Stimulated activated effector memory CD8-positive, alpha-beta T cell treated with anti-CD3 and anti-CD28 coated beads, Interleukin-12 subunit alpha, Interleukin-12 subunit beta, amount 100 ng/mL, for 72 hours (primary cell): Measurements from ENCODE around the gene VPS13A.
"Not testable (repeated sequence)": the region's sequence is repeated elsewhere in the genome, so short reads cannot be mapped to it uniquely, and the experiment has no call there.

ENCODE experiments used
- ATAC-seq: fragments of 150-1000 bp; cut with Tn5 transposase; 2 replicates; pipeline ENCODE4 v1.10.0; 2021
- DNase-seq, 2 donors: peaks; one replicate each; pipeline ENCODE4 v3.0.0; 2021 to 2022; ENCODE audit warnings: low spot score in 2 of 2
- H3K27ac Mint-ChIP-seq: one replicate; pipeline ENCODE4 v1.8.0; 2022; ENCODE audit warnings: mild to moderate bottlenecking, mixed read lengths
- H3K36me3 Mint-ChIP-seq: one replicate; pipeline ENCODE4 v1.8.0; 2022; ENCODE audit warnings: mild to moderate bottlenecking, mixed read lengths
- H3K4me1 Mint-ChIP-seq: one replicate; pipeline ENCODE4 v1.8.0; 2022; ENCODE audit warnings: mixed read lengths
- H3K4me3 Mint-ChIP-seq: one replicate; pipeline ENCODE4 v1.8.0; 2022; ENCODE audit warnings: mild to moderate bottlenecking, mixed read lengths
- H3K9me3 Mint-ChIP-seq: one replicate; pipeline ENCODE4 v1.8.0; 2022; ENCODE audit warnings: mixed read lengths

VPS13A gene

DNA sequence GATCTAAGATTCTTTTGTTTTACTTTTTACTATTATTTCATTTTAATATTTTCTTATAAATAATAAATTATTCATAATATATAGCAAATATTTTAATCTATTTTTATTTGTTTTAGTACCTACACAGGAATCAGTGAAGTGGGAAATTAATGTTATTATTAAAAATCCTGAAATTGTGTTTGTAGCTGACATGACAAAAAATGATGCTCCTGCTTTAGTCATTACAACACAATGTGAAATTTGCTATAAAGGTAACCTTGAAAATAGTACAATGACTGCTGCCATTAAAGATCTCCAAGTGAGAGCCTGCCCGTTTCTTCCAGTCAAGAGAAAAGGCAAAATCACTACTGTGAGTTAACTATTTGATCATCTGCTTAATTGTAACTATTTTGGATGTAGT, 138.7 kb downstream of the VPS13A start:
- peaks cover 75% of the 10 kb centered on the region for H3K36me3 Mint-ChIP-seq
- H3K27ac Mint-ChIP-seq, result no peak overlapping the region
- H3K4me1 Mint-ChIP-seq, result no peaks in the 10 kb centered on the region
- ATAC-seq (no peak), DNase-seq (no peak)
- no peak overlapping the region for H3K4me3 Mint-ChIP-seq
- no peaks in the 10 kb centered on the region for H3K9me3 Mint-ChIP-seq

- Mint-ChIP-seq H3K9me3 (no peaks in the 10 kb centered on the region), H3K27ac (no peak overlapping the region), H3K4me1 (no peaks in the 10 kb centered on the region), H3K36me3 (peaks cover 42% of the 10 kb centered on the region), H3K4me3 (no peak overlapping the region)
- ATAC-seq (no peak), DNase-seq (no peak)
These were observed 147.7 kb downstream of the VPS13A start for GRCh38 chr9:77325058-77325457.

DNA sequence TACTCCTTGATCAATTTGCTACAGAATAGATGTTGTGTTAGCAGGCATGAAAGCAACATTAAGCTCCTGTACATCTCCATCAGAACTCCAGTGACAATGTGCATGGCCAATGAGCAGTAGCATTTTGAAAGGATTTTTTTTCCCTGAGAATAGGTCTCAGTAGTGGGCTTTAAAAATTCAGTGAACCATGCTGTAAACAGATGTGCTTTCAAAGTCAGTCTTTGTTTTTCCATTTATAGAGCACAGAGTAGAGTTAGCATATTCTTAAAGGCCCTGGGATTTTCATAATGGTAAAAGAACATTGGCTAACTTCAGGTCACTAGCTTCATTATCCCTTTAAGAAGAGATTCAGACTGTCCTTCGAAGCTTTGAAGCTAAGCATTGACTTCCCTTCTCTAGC, 150.8 kb downstream of the VPS13A start:
- H3K27ac Mint-ChIP-seq, result no peak overlapping the region
- ATAC-seq, result no peak
- no peaks in the 10 kb centered on the region for H3K9me3 Mint-ChIP-seq
- H3K36me3 Mint-ChIP-seq, result peaks cover 28% of the 10 kb centered on the region
- H3K4me3 Mint-ChIP-seq, result no peak overlapping the region
- no peaks in the 10 kb centered on the region for H3K4me1 Mint-ChIP-seq
- no peak for DNase-seq

DNA sequence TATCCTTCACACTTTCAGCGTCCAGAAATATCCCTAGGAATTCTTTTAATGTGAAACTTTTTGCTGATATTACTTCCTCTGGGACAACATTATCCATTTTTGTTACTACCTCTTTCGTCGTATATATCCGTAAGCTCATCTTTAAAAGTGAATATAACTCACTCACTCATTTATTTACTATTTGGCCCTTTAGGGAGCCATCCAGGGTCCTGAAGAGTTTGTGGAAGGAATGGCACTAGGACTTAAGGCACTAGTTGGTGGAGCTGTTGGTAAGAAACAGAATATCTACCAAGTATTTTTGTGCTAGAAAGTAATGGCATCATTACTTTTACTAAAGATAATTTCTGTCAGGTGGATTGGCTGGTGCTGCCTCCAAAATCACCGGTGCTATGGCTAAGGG, 192.7 kb downstream of the VPS13A start:
- Mint-ChIP-seq H3K4me3 (no peak overlapping the region), H3K36me3 (peaks cover 51% of the 10 kb centered on the region), H3K27ac (no peak overlapping the region), H3K4me1 (no peaks in the 10 kb centered on the region), H3K9me3 (no peaks in the 10 kb centered on the region)
- DNase-seq (no peak), ATAC-seq (no peak)

DNA sequence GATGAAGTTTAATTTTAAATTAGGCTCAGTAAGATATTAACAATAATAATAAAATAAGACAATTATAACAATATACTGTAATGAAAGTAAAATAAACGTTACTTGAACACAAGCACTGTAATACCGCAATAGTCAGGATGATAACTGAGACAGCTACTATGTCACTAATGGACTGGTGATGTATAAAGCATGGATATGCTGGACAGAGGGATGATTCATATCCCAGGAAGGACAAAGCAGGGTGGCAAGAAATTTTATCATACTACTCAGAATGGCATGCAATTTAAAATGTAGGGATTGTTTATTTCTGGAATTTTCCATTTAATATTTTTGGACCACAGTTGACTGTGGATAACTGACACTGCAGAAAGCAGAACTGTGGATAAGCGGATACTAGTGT, 196.9 kb downstream of the VPS13A start:
- Mint-ChIP-seq H3K4me1 (no peaks in the 10 kb centered on the region), H3K9me3 (no peaks in the 10 kb centered on the region), H3K36me3 (peaks cover 35% of the 10 kb centered on the region), H3K4me3 (no peak overlapping the region), H3K27ac (no peak overlapping the region)
- DNase-seq (no peak), ATAC-seq (no peak)

- Mint-ChIP-seq H3K27ac (no peak overlapping the region), H3K4me1 (no peaks in the 10 kb centered on the region), H3K9me3 (no peaks in the 10 kb centered on the region), H3K4me3 (no peak overlapping the region), H3K36me3 (peaks cover 17% of the 10 kb centered on the region)
- no peak for ATAC-seq
- no peak for DNase-seq
These were observed 198.7 kb downstream of the VPS13A start for GRCh38 chr9:77375956-77376532.

GRCh38 chr9:77384406-77384805, 207.1 kb downstream of the VPS13A start:
- H3K4me1 Mint-ChIP-seq, result no peaks in the 10 kb centered on the region
- peaks cover 18% of the 10 kb centered on the region for H3K36me3 Mint-ChIP-seq
- DNase-seq (no peak), ATAC-seq (no peak)
- no peak overlapping the region for H3K27ac Mint-ChIP-seq
- no peak overlapping the region for H3K4me3 Mint-ChIP-seq
- H3K9me3 Mint-ChIP-seq, result no peaks in the 10 kb centered on the region

DNA sequence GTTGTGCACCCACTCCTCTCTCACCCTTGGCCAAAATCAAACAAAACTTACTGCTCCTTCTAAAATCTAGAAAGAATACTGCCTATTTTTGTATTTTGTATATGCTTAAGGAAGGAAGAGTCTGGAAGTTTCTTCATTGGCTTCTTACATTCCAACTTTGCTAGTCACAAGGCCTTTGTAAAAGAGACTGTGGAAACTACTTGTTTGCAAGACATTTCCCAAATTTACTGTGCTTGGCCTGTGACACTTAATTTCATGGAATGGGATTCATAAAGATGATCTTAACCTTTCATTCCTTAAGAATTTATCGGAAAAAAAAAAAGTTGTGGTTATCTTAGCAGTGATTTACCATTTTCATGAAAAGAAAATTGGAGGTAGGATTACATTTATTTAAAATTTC, 208.9 kb downstream of the VPS13A start:
- Mint-ChIP-seq H3K27ac (no peak overlapping the region), H3K9me3 (no peaks in the 10 kb centered on the region), H3K36me3 (peaks cover 24% of the 10 kb centered on the region), H3K4me1 (no peaks in the 10 kb centered on the region), H3K4me3 (no peak overlapping the region)
- no peak for ATAC-seq
- DNase-seq, result no peak

- peaks cover 11% of the 10 kb centered on the region for H3K36me3 Mint-ChIP-seq
- no peak overlapping the region for H3K27ac Mint-ChIP-seq
- no peaks in the 10 kb centered on the region for H3K9me3 Mint-ChIP-seq
- H3K4me3 Mint-ChIP-seq, result no peak overlapping the region
- DNase-seq, result no peak
- ATAC-seq, result no peak
- H3K4me1 Mint-ChIP-seq, result no peaks in the 10 kb centered on the region
These were observed 214.5 kb downstream of the VPS13A start for GRCh38 chr9:77391834-77392233.

DNA sequence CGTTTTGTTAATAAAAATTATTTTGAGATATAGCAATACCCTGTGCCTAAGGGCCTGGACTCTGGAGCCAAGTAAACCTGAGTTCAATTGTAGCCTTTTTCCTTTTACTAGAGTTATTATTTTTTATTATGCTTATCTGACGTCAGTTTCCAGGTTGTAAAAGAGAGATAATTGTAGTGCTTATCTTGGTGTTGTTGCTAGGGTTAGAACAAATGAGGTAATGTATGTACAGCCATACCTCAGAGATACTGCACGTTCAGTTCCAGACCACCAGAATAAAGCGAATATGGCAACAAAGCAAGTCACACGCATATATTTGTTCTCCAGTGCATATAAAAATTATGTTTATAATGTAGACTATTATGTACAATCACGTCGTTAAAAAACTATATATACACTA, 215.0 kb downstream of the VPS13A start:
- Mint-ChIP-seq H3K36me3 (peaks cover 8% of the 10 kb centered on the region), H3K27ac (no peak overlapping the region), H3K4me3 (no peak overlapping the region), H3K9me3 (no peaks in the 10 kb centered on the region), H3K4me1 (no peaks in the 10 kb centered on the region)
- ATAC-seq, result no peak
- DNase-seq, result no peak

DNA sequence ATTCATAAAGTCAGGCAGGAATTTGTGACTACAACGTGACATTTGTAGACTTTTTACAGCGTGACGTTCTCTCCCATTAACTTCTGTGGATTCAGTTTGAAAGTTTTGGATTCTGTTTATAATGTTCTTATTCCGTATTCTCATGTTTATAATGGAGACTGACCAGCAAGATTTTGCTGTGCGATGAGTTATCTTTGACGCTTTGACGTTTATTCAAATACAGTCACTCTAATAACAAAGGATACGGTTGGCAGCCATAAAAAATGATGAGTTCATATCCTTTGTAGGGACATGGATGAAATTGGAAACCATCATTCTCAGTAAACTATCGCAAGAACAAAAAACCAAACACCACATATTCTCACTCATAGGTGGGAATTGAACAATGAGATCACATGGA, 221.2 kb downstream of the VPS13A start:
- not testable (repeated sequence) for DNase-seq, H3K4me3 Mint-ChIP-seq, H3K27ac Mint-ChIP-seq, H3K4me1 Mint-ChIP-seq, H3K9me3 Mint-ChIP-seq, H3K36me3 Mint-ChIP-seq, ATAC-seq

- no peak for ATAC-seq
- Mint-ChIP-seq H3K4me3 (no peak overlapping the region), H3K36me3 (no peaks in the 10 kb centered on the region), H3K4me1 (no peaks in the 10 kb centered on the region), H3K9me3 (no peaks in the 10 kb centered on the region), H3K27ac (no peak overlapping the region)
- DNase-seq, result no peak
These were observed 222.6 kb downstream of the VPS13A start for GRCh38 chr9:77399964-77400363.

DNA sequence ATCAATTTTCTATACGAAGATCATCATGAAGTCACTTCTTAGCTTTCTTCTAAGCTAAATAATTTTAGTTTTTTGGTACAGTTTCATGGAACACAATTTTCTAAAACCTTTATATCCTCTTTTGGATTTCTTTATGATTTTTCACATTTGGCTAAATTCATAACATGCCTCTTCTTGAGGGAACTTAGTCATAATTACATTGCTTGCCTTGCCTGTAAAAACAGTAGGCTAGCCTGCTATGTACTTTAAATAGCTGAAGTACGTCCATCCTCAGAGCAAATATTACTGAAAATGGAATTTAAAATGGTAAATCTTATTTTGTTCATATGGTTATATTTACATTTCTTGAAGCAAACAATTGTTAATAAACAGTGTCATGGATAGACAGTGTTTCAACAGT, 225.0 kb downstream of the VPS13A start:
- DNase-seq (no peak), ATAC-seq (no peak)
- Mint-ChIP-seq H3K36me3 (peaks cover 20% of the 10 kb centered on the region), H3K27ac (no peak overlapping the region), H3K4me3 (no peak overlapping the region), H3K4me1 (no peaks in the 10 kb centered on the region), H3K9me3 (no peaks in the 10 kb centered on the region)

DNA sequence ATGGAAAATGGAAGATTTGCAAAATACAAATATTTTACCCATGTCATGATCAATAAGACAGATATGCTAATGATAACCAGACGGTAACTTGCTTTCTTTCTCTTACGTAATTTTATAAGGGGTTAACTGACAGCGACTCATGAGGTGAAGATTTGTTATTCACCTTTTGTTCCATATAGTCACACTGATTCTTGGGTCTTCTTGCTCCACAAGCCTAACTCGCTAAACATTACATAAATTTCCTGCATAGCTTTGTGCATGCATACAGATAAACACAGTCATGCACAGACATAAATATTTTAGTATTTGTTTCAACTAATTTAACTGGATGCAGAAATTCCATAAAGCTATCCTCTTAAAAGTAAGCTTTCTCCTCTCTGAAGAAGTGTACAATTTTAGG, 225.9 kb downstream of the VPS13A start:
- H3K4me3 Mint-ChIP-seq, result no peak overlapping the region
- peaks cover 27% of the 10 kb centered on the region for H3K36me3 Mint-ChIP-seq
- peaks cover 3% of the 10 kb centered on the region for H3K9me3 Mint-ChIP-seq
- no peak overlapping the region for H3K27ac Mint-ChIP-seq
- no peaks in the 10 kb centered on the region for H3K4me1 Mint-ChIP-seq
- ATAC-seq, result no peak
- DNase-seq, result no peak

DNA sequence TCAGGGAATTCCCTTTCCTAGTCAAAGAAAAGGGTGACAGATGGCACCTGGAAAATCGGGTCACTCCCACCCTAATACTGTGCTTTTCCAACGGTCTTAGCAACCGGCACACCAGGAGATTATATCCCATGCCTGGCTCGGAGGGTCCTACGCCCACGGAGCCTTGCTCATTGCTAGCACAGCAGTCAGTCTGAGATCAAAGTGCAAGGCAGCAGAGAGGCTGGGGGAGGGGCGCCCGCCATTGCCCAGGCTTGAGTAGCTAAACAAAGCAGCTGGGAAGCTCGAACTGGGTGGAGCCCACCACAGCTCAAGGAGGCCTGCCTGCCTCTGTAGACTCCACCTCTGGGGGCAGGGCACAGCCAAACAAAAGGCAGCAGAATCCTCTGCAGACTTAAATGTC, 231.2 kb downstream of the VPS13A start:
- not testable (repeated sequence) for H3K4me1 Mint-ChIP-seq, H3K9me3 Mint-ChIP-seq, ATAC-seq, DNase-seq, H3K27ac Mint-ChIP-seq, H3K4me3 Mint-ChIP-seq
- peaks cover 29% of the 10 kb centered on the region for H3K36me3 Mint-ChIP-seq

GRCh38 chr9:77417566-77417965, 240.2 kb downstream of the VPS13A start:
- H3K9me3 Mint-ChIP-seq, result no peaks in the 10 kb centered on the region
- DNase-seq, result no peak
- no peak overlapping the region for H3K4me3 Mint-ChIP-seq

DNA sequence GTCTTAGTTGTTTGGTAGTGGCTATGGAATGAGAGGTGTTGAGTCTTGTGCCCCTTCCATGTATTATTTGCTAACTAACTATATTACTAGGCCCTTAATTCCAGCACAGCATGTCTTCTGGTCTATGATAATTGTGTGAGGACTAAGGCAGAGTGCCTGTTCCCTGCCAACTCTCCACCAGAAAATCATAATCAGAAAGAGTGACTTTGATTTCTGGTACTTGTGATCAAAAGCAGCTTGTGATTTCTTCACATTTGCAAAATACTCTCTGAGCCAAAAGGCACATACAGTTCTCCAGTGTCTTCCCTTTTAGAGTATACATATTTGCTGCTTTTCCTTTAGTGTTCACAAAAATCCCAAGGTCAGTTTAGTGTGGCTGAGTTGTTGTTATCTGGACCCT, 240.9 kb downstream of the VPS13A start:
- no peak for ATAC-seq

More at GRCh38 chr9:77417566-77417965, 240.2 kb downstream of the VPS13A start:
- Mint-ChIP-seq H3K4me1 (no peaks in the 10 kb centered on the region), H3K36me3 (peaks cover 5% of the 10 kb centered on the region), H3K27ac (no peak overlapping the region)
- ATAC-seq, result no peak

More for the DNA sequence above, 240.9 kb downstream of the VPS13A start:
- no peaks in the 10 kb centered on the region for H3K9me3 Mint-ChIP-seq
- no peaks in the 10 kb centered on the region for H3K4me1 Mint-ChIP-seq
- H3K36me3 Mint-ChIP-seq, result peaks cover 5% of the 10 kb centered on the region
- no peak overlapping the region for H3K27ac Mint-ChIP-seq
- H3K4me3 Mint-ChIP-seq, result no peak overlapping the region
- no peak for DNase-seq
